Measurements from ENCODE around the gene PNP. TPM values are rescaled to one million over a fixed set of nuclear protein-coding genes. Genes with fewer than 3 reads are reported as not detected.
"Not testable (repeated sequence)": the region's sequence is repeated elsewhere in the genome, so short reads cannot be mapped to it uniquely, and the experiment has no call there.

Gene PNP
- polyA plus RNA-seq, 1 donor from 2014 or later = 12.6 TPM

DNA sequence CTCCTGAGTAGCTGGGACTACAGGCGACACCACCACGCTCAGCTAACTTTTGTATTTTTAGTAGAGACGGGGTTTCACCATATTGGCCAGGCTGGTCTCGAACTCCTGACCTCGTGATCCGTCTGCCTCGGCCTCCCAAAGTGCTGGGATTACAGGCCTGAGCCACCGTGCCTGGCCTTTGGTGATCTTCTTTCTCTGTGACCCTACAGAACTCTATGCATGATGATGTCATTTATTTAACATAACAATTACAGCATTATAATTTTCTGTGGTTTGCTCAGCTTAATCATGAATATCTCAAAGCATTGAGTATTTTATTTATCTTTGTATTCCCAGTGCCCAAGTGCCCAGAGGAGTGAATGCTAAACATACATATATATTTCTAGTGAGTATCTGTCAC is 16.4 kb upstream of the PNP start:
- peaks cover 15% of the 10 kb centered on the region for H3K36me3 ChIP-seq (ENCODE audit: insufficient read depth, low read length)
- H3K4me2 ChIP-seq (ENCODE audit: low read length); H3K27ac ChIP-seq (ENCODE audit: low read length): not testable (repeated sequence)

DNA sequence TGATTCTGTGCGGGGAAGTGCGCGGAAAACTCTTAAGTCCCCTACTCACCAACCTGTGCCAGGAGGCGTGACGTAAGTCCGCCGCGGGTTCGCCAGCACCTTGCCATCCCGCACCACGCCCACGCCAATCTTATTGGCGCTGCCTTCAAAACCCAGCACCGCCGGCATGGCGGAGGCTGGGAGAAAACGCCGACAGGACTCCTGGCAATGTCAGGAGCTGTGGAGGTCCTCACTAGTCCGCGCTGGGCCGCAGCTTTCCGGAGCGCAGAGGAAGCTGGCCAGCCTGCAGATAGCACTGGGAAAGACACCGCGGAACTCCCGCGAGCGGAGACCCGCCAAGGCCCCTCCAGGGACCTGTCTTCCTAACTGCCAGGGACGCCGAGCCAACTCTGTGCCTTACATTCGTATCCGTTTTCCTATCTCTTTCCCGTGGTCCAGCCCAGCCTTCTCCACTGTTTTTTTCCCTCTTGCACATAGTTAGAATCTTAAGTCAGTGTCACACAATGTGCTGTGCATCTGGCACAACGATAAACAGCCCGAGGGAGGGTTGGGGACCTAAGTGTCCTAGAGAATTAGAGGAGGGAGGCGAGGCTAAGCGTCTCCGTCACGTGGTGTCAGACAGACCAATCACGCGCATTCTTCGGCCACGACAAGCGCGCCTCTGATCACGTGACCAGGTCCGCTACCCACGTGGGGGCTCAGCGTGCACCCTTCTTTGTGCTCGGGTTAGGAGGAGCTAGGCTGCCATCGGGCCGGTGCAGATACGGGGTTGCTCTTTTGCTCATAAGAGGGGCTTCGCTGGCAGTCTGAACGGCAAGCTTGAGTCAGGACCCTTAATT is 14.5 kb upstream of the PNP start, which contains the start of the genes APEX1 and OSGEP:
TSS of gene APEX1 (plus strand) at position 711 of the 839 bp plus-strand sequence. CDS start 420 bp downstream, outside the sequence.
TSS of gene OSGEP (minus strand) at position 297 of the 839 bp plus-strand sequence. CDS start at position 168, 129 bp downstream.
- H3K9ac ChIP-seq (ENCODE audit: low read length) = peak within 1 kb of the TSS; percentile 97
- no peaks in the 10 kb centered on the region for H3K9me2 ChIP-seq (ENCODE audit: insufficient read depth, low read length)
- peak within 1 kb of the TSS; percentile 98 for H3K27ac ChIP-seq (ENCODE audit: low read length)
- TF ChIP-seq, protein P1, sequence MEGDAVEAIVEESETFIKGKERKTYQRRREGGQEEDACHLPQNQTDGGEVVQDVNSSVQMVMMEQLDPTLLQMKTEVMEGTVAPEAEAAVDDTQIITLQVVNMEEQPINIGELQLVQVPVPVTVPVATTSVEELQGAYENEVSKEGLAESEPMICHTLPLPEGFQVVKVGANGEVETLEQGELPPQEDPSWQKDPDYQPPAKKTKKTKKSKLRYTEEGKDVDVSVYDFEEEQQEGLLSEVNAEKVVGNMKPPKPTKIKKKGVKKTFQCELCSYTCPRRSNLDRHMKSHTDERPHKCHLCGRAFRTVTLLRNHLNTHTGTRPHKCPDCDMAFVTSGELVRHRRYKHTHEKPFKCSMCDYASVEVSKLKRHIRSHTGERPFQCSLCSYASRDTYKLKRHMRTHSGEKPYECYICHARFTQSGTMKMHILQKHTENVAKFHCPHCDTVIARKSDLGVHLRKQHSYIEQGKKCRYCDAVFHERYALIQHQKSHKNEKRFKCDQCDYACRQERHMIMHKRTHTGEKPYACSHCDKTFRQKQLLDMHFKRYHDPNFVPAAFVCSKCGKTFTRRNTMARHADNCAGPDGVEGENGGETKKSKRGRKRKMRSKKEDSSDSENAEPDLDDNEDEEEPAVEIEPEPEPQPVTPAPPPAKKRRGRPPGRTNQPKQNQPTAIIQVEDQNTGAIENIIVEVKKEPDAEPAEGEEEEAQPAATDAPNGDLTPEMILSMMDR (IDR thresholded peaks at IDR 0.05; ENCODE audit: poor library complexity, severe bottlenecking) = peak; percentile 31
- TF ChIP-seq, protein P2, sequence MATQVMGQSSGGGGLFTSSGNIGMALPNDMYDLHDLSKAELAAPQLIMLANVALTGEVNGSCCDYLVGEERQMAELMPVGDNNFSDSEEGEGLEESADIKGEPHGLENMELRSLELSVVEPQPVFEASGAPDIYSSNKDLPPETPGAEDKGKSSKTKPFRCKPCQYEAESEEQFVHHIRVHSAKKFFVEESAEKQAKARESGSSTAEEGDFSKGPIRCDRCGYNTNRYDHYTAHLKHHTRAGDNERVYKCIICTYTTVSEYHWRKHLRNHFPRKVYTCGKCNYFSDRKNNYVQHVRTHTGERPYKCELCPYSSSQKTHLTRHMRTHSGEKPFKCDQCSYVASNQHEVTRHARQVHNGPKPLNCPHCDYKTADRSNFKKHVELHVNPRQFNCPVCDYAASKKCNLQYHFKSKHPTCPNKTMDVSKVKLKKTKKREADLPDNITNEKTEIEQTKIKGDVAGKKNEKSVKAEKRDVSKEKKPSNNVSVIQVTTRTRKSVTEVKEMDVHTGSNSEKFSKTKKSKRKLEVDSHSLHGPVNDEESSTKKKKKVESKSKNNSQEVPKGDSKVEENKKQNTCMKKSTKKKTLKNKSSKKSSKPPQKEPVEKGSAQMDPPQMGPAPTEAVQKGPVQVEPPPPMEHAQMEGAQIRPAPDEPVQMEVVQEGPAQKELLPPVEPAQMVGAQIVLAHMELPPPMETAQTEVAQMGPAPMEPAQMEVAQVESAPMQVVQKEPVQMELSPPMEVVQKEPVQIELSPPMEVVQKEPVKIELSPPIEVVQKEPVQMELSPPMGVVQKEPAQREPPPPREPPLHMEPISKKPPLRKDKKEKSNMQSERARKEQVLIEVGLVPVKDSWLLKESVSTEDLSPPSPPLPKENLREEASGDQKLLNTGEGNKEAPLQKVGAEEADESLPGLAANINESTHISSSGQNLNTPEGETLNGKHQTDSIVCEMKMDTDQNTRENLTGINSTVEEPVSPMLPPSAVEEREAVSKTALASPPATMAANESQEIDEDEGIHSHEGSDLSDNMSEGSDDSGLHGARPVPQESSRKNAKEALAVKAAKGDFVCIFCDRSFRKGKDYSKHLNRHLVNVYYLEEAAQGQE (IDR thresholded peaks at IDR 0.05; ENCODE audit: borderline replicate concordance) = peak; percentile 61
- TF ChIP-seq MXI1 (conservative IDR thresholded peaks at IDR 0.05; ENCODE audit: poor library complexity, severe bottlenecking) (peak; percentile 98), POLR2AphosphoS5 (IDR thresholded peaks at IDR 0.05) (peak; percentile 99), TAF1 (IDR thresholded peaks at IDR 0.05; ENCODE audit: low read depth) (peak; percentile 87), RAD21 (conservative IDR thresholded peaks at IDR 0.05) (peak; percentile 27), EP300 (conservative IDR thresholded peaks at IDR 0.05; ENCODE audit: poor library complexity, severe bottlenecking) (peak; percentile 20), SMC3 (conservative IDR thresholded peaks at IDR 0.05; ENCODE audit: poor library complexity) (peak; percentile 51), EZH2 (IDR thresholded peaks at IDR 0.05; ENCODE audit: borderline replicate concordance, insufficient read depth, low read length, poor library complexity, severe bottlenecking) (no peak)
- H3K9me3 ChIP-seq (ENCODE audit: low read length) = no peaks in the 10 kb centered on the region
- no peaks in the 10 kb centered on the region for H3K27me3 ChIP-seq (ENCODE audit: insufficient read depth, low read depth, low read length)
- peaks cover 4% of the 10 kb centered on the region for H3K36me3 ChIP-seq (ENCODE audit: insufficient read depth, low read length)
- H3K79me2 ChIP-seq (replicated peaks; ENCODE audit: insufficient read depth, low read length) = peaks cover 37% of the 10 kb centered on the region
- H2AFZ ChIP-seq (ENCODE audit: low read depth, low read length) = peak within 1 kb of the TSS; percentile 94
- H3K4me2 ChIP-seq (ENCODE audit: low read length) = peak within 1 kb of the TSS; percentile 100
- H4K20me1 ChIP-seq (ENCODE audit: insufficient read depth) = no peaks in the 10 kb centered on the region
- no peaks in the 10 kb centered on the region for H3F3A ChIP-seq (ENCODE audit: insufficient read depth, low read length, poor library complexity, severe bottlenecking)
- peak within 1 kb of the TSS; percentile 80 for H3K4me3 ChIP-seq (ENCODE audit: low read length)

More for the DNA sequence above, 16.4 kb upstream of the PNP start:
- not testable (repeated sequence) for H4K20me1 ChIP-seq (ENCODE audit: insufficient read depth); H3K9me3 ChIP-seq (ENCODE audit: low read length); H3K27me3 ChIP-seq (ENCODE audit: insufficient read depth, low read depth, low read length); H2AFZ ChIP-seq (ENCODE audit: low read depth, low read length); H3K9ac ChIP-seq (ENCODE audit: low read length); H3F3A ChIP-seq (ENCODE audit: insufficient read depth, low read length, poor library complexity, severe bottlenecking); H3K4me3 ChIP-seq (ENCODE audit: low read length); H3K9me2 ChIP-seq (ENCODE audit: insufficient read depth, low read length)
- H3K79me2 ChIP-seq (replicated peaks; ENCODE audit: insufficient read depth, low read length) = peaks cover 30% of the 10 kb centered on the region

Measured in neural cell (in vitro differentiated cells).